Pons (tissue), 1 donor: ENCODE results near the gene THBS1.

Experiments
- DNase-seq: peaks from one replicate; pipeline ENCODE4 v3.0.0-alpha.2; 2016; ENCODE audit warnings: low spot score

The THBS1 gene

DNA sequence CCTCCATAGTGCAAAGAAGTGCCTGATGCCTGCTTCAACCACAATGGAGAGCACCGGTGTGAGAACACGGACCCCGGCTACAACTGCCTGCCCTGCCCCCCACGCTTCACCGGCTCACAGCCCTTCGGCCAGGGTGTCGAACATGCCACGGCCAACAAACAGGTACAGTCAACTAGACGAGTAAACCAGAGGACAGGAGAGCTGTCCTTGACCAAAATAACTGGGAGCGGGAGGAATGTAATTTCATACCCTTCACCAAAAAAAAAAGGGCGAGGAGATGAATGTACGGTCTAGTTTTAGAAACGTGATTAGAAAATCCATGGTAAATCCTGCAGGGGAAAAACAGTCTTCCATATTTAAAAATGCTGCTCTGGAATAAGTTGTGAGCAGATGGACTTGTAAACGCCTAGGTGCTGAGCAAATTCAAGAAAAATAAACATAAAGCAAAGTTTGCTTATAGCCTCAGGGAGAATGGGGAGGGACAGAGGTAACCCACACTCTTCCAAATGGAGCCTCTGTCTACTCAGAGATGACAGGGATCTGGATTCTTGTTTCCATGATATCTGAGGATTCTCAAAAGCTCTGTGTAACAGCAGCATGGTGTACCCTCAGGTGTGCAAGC is 8.4 kb downstream of the THBS1 start:
- no peak for DNase-seq

DNA sequence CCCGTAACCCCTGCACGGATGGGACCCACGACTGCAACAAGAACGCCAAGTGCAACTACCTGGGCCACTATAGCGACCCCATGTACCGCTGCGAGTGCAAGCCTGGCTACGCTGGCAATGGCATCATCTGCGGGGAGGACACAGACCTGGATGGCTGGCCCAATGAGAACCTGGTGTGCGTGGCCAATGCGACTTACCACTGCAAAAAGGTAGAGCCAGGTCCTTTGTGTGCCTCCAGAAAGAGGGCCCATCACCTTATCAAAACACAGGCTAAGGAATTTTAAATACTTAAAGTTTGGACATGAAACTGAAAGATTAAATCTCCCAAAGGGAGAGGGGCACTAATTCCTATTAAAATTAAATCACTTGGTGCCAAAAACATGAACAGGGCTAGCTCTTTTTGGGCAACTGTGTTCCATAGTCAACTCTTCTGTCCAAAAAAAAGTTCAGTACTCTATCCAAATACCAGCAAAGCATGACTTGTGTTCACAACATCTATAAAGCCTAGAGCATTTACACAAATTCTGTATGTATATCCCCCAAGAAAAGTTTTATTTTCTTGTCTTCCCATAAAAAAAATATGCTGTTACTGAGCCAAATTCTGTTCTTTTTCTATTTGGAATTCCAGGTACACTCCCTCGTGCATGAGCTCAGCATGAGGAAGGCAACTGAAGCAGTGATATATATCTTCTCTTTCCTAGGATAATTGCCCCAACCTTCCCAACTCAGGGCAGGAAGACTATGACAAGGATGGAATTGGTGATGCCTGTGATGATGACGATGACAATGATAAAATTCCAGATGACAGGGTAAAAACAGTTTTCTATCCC is 9.2 kb downstream of the THBS1 start:
- no peak for DNase-seq

DNA sequence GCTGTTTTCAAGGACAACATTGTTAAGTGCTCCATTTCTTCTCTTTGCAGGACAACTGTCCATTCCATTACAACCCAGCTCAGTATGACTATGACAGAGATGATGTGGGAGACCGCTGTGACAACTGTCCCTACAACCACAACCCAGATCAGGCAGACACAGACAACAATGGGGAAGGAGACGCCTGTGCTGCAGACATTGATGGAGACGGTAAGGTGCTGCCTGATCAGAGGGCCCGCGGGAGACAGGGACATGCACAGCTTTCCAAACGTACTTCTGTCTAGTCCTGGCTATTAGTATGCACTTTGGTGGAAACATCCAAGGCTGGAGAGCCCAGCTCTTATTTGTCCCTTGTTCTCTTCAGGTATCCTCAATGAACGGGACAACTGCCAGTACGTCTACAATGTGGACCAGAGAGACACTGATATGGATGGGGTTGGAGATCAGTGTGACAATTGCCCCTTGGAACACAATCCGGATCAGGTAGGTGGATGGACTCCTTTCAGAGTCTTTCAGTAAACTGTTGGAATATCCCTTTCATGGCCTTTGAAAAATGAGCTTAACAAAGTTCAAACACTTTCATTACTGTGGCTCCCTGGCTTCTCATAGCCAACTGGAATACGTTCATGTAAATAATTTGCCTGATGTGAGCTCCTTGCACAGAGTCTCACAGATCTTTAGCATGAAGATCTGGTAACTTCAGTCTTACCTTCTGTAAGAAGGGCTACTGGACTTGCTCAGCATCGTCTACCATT is 10.4 kb downstream of the THBS1 start:
- DNase-seq, result no peak

DNA sequence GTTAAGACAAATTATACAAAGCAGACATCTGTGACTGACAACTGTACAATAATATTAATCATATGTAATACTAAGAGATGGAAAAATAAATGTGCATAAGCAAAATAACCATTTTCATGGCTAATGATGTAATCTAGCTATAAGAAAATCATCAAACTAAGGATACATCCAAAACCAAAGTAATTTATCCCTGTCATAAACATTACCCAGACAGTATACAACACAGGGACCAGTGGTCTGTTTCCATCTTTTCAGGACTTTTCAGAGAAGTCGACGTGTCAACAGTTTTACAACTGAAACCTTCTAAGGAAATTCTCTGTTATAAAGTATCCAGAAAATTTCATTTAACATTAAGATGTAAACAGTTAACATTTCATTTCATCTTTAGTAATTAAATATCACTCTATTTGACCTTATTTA is 11.0 kb downstream of the THBS1 start:
- DNase-seq, result no peak

DNA sequence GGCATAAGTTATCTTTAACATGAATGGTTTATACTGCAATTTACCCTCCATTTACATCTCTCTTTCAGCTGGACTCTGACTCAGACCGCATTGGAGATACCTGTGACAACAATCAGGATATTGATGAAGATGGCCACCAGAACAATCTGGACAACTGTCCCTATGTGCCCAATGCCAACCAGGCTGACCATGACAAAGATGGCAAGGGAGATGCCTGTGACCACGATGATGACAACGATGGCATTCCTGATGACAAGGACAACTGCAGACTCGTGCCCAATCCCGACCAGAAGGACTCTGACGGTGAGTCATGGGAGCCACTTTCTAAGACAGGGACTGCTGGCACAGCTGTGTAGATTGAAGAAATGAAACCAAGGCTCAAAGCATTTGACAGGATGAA is 11.6 kb downstream of the THBS1 start:
- DNase-seq, result no peak

DNA sequence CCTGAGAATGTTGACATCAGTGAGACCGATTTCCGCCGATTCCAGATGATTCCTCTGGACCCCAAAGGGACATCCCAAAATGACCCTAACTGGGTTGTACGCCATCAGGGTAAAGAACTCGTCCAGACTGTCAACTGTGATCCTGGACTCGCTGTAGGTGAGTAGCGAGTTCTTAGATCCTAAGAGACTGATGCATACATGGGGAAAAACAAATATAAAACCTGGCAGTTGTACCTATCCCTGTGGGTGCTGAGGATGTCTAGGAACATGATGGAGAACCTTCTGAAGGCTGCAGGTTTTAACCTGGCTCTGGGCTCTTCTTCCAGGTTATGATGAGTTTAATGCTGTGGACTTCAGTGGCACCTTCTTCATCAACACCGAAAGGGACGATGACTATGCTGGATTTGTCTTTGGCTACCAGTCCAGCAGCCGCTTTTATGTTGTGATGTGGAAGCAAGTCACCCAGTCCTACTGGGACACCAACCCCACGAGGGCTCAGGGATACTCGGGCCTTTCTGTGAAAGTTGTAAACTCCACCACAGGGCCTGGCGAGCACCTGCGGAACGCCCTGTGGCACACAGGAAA is 12.3 kb downstream of the THBS1 start:
- no peak for DNase-seq

DNA sequence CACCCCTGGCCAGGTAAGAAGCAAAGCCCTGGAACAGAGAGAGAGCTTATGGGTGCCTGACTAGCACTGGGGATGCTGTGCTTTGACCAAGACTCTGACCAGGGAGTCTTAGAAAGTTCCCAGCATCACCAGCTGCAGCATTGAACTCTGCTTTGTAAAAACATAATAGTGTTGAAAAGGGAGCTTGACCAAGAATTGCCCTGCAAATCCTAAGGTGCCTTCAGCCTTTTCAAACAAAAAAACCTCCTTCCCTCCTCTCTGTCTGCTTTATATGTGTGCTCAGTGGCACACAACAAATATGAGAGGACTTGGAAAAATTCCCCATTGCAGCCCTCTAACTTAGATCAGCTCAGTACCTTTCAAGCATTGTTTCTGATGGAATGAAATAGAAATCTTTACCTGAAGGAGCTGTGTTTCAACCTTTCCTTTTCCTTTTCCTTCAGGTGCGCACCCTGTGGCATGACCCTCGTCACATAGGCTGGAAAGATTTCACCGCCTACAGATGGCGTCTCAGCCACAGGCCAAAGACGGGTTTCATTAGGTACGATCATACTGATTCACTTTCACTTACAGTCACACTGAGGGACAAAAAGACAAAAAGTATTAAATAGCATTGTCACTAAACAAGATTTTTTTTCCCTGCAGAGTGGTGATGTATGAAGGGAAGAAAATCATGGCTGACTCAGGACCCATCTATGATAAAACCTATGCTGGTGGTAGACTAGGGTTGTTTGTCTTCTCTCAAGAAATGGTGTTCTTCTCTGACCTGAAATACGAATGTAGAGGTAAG is 13.0 kb downstream of the THBS1 start:
- no peak for DNase-seq

DNA sequence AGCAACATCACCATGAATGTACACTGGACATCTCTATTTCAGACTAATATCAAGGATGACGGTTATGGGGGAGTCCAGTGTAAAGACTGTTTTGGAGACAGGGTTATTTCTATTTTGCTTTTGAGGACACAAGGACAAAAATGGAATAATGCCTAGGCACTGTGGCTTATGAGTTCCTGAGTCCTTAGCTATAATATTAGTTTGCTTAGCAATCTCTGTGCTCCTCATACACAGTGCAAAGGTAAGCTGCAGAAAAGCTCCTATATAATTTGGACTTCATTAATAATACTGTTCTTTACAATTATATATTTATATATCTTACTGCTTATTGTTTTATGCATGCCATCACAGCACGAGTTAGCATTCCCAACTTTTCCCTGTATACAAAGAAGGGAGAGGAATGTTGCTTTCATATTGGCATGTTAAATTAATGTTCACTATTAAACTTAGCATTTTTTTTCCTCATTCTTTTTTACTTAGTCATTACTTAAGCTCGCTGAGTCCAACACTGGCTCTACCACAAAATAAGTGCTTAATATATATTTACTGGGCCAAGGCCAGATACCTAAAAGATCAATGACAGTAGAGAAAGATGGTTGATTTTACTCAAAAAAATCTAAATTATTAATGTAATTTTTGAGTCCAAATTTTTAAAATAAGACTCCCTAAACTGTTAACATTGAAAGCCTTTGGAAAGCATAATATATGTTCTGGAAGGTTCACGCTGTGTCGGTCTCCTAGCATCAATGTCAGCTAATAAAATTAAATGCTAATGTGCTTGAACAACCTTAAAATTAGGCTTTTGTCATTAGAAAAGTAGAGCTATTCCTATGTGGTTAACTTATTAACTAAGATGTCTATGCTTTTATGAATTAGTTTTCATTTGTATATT is 13.8 kb downstream of the THBS1 start:
- DNase-seq, result no peak

DNA sequence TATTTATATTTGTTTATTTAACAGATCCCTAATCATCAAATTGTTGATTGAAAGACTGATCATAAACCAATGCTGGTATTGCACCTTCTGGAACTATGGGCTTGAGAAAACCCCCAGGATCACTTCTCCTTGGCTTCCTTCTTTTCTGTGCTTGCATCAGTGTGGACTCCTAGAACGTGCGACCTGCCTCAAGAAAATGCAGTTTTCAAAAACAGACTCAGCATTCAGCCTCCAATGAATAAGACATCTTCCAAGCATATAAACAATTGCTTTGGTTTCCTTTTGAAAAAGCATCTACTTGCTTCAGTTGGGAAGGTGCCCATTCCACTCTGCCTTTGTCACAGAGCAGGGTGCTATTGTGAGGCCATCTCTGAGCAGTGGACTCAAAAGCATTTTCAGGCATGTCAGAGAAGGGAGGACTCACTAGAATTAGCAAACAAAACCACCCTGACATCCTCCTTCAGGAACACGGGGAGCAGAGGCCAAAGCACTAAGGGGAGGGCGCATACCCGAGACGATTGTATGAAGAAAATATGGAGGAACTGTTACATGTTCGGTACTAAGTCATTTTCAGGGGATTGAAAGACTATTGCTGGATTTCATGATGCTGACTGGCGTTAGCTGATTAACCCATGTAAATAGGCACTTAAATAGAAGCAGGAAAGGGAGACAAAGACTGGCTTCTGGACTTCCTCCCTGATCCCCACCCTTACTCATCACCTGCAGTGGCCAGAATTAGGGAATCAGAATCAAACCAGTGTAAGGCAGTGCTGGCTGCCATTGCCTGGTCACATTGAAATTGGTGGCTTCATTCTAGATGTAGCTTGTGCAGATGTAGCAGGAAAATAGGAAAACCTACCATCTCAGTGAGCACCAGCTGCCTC is 14.7 kb downstream of the THBS1 start:
- DNase-seq, result no peak

DNA sequence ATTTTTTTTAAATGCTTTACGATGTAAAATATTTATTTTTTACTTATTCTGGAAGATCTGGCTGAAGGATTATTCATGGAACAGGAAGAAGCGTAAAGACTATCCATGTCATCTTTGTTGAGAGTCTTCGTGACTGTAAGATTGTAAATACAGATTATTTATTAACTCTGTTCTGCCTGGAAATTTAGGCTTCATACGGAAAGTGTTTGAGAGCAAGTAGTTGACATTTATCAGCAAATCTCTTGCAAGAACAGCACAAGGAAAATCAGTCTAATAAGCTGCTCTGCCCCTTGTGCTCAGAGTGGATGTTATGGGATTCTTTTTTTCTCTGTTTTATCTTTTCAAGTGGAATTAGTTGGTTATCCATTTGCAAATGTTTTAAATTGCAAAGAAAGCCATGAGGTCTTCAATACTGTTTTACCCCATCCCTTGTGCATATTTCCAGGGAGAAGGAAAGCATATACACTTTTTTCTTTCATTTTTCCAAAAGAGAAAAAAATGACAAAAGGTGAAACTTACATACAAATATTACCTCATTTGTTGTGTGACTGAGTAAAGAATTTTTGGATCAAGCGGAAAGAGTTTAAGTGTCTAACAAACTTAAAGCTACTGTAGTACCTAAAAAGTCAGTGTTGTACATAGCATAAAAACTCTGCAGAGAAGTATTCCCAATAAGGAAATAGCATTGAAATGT is 15.6 kb downstream of the THBS1 start:
- no peak for DNase-seq

DNA sequence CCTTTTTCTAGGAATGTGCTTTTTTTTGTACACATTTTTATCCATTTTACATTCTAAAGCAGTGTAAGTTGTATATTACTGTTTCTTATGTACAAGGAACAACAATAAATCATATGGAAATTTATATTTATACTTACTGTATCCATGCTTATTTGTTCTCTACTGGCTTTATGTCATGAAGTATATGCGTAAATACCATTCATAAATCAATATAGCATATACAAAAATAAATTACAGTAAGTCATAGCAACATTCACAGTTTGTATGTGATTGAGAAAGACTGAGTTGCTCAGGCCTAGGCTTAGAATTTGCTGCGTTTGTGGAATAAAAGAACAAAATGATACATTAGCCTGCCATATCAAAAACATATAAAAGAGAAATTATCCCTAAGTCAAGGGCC is 16.5 kb downstream of the THBS1 start:
- no peak for DNase-seq

DNA sequence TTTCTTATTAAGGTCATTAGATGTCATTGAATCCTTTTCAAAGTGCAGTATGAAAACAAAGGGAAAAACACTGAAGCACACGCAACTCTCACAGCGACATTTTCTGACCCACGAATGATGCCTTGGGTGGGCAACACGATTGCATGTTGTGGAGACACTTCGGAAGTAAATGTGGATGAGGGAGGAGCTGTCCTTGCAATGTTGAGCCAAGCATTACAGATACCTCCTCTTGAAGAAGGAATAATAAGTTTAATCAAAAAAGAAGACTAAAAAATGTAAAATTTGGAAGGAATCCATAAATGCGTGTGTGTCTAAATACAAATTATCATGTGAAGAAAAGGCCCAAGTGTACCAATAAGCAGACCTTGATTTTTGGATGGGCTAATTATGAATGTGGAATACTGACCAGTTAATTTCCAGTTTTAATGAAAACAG is 16.9 kb downstream of the THBS1 start:
- DNase-seq, result no peak

DNA sequence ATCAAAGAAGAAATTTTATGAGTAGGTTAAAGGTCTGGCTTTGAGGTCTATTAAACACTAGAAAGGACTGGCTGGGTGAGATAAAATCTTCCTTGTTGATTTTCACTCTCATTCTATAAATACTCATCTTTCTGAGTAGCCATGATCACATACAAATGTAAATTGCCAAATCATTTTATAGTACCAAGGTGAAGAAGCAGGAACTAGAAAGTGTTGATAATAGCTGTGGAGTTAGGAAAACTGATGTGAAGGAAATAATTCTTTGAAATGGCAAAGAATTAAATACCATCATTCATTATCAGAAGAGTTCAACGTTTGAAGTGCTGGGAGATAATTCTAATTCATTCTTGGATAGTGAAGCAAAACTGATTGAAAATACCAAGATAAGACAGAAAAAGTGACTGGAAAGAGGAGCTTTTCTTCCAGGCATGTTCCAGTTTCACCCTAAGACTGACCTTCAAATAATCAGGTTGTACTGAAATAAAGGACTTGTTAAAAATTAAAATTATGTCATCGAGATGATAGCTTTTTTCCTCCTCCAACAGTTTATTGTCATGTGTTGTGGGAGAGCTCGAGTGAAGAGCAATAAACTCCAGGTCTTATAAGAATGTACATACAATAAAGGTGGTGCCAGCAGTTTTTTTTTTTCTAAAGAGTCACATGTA is 17.4 kb downstream of the THBS1 start:
- no peak for DNase-seq

DNA sequence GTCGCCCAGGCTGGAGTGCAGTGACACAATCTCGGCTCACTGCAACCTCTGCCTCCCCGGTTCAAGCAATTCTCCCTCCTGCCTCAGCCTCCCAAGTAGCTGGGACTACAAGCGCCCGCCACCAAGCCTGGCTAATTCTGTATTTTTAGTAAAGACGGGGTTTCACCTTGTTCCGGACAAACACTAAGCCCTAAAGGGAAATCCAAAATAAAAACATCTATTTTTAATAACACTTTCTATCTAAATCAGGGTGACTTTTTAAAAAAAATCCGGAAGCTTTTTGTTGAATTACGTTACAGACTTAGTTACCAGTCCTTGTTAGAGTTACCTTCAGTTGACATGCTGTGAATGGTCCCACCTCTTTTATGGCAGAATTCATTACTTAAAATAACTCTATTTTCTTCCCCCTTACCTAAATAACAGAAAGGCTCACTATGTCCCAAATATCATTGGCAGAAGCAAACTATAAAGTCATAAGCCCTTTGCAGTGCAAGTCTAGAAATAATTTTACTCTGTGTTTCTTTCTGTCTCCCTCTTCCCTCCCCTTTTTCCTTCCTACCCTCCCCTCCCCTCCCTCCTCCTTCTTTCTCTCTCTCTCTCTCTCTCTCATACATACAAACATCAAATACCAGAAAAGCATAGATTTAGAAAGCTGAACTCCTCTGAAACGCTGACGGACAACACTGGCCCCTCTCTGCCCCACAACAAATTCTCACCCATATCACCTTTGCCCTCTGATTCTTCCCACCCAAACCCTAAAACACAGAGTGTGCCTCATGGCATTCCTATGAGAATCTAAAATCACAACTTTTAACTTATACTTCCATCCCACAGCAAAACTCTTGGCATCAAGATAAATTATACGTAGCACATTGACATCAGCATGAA is 18.3 kb downstream of the THBS1 start:
- DNase-seq, result no peak

DNA sequence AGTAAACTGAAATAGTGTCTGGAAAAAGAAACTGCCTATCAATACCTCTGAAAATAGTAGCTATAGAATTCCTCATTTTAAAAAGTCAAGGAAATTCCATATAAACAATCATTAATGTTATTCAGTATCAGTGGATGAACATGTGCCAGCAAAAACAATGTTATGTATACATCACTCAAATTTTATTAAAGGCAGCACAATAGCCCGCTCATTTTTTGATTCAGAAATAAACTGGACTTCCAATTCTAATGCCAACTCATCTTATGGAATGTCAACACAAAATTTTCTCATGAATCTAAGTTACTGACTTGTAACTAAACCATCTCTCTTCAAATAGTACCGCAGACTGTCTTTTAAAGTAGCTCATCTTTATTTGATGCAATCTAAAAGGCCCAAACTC is 19.0 kb downstream of the THBS1 start:
- DNase-seq, result no peak

DNA sequence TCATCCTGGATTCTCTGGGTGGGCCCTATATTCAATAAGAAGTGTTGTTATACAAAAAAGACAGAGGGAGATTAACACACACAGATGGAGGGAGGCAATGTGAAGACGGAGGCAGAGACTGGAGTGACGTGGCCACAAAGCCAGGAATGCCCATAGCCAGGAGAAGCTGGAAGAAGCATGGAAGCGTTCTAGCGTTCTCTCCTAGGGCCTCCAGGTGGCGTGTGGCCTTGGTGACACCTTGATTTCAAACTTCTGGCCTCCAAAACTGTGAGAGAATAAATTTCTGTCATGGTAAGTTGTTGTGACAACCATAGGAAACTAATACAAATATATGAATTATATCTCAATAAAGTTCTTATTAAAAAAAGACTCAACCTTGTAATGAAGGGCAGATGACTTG is 21.3 kb downstream of the THBS1 start:
- DNase-seq, result no peak

DNA sequence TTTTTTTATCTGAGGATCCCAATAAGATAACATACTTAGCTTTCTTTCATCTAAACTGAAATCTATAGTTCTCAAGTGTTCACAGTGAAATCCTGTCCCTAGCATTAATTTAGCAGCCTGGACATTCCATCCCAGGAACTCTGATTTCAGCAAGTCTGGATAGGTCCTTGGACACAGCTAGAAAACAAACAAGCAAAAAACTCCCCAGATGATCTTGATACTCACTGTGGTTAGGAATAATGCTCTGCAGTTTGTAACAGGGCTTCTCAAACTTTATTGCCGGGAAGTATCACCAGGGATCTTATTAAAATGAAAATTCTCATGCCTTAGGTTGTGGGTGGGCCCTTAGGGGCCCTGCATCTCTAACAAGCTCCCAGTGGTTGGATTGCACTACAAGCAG is 24.3 kb downstream of the THBS1 start:
- DNase-seq, result no peak
